NT2/D1 (cell line): ENCODE data around the gene TET1.

Source experiments
- SUZ12 ChIP-seq: IDR thresholded peaks from 2 replicates; pipeline ENCODE4 v1.6.1; 2011; ENCODE audit not compliant: insufficient read length, insufficient read depth; ENCODE audit errors: extremely low read depth
- YY1 ChIP-seq: IDR thresholded peaks from 2 replicates; pipeline ENCODE4 v1.6.1; 2011; ENCODE audit not compliant: insufficient read length, insufficient read depth
- ZNF274 ChIP-seq: IDR thresholded peaks from 2 replicates; pipeline ENCODE4 v1.6.1; 2011; ENCODE audit warnings: mild to moderate bottlenecking, low read depth, low read length

- TF ChIP-seq ZNF274, result no peak
- no peak for TF ChIP-seq YY1
- no peak for TF ChIP-seq SUZ12
Measured at GRCh38 chr10:68725016-68725415, 164.9 kb downstream of the TET1 start.
